AG10803 (cell line): ENCODE measurements around the gene PCSK9.
A peak's percentile ranks its signal among the peaks of the same experiment; 100 is the strongest.

Experiments
- DNase-seq: peaks from one replicate; pipeline ENCODE4 v3.0.0; 2010; ENCODE audit warnings: low read depth
- H3K4me3 ChIP-seq: 2 replicates; pipeline ENCODE4 v1.5.1; 2011; ENCODE audit warnings: mild to moderate bottlenecking, low read length, control low read depth
- TF ChIP-seq, protein P1 (sequence below): conservative IDR thresholded peaks from 2 replicates; pipeline ENCODE4 v1.5.1; 2011; ENCODE audit warnings: mild to moderate bottlenecking, low read length, control low read depth, inconsistent platforms

PCSK9 gene

DNA sequence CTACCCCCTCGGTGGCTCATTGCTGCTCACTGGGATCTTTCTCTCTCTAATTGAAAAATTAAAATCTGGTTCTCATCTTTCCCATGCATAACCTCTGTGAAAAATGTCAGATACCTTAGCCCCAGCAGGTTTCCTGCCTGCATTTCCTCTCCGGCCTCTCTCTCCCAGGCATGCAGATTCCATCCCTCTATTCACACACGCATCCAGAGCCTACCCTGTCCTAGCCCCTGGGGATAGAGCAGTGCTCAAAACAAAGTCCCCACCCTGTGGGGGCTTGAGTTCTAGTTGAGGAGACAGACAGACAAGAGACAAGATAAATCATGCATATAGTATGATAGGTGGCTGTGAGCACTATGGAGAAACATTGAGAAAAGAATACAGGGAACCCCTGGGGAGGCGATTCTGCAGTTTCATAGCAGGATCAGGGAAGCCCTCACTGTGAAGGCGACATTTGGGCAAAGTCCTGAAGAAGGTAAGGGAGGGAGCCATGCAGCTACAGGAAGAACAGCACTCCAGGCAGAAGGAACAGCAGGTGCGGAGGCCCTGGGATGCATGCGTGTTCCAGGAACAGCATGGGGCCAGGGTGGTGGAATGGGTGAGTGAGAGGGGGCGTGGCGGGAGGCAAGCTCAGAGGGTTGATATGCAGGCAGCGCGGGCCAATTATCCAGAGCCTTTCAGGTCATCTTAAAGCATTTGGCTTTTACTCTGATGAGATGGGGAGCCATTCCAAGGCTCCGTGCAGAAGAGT is 44.2 kb upstream of the PCSK9 start:
- no peak overlapping the region for H3K4me3 ChIP-seq
- TF ChIP-seq, protein P1, sequence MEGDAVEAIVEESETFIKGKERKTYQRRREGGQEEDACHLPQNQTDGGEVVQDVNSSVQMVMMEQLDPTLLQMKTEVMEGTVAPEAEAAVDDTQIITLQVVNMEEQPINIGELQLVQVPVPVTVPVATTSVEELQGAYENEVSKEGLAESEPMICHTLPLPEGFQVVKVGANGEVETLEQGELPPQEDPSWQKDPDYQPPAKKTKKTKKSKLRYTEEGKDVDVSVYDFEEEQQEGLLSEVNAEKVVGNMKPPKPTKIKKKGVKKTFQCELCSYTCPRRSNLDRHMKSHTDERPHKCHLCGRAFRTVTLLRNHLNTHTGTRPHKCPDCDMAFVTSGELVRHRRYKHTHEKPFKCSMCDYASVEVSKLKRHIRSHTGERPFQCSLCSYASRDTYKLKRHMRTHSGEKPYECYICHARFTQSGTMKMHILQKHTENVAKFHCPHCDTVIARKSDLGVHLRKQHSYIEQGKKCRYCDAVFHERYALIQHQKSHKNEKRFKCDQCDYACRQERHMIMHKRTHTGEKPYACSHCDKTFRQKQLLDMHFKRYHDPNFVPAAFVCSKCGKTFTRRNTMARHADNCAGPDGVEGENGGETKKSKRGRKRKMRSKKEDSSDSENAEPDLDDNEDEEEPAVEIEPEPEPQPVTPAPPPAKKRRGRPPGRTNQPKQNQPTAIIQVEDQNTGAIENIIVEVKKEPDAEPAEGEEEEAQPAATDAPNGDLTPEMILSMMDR: no peak
- DNase-seq: no peak

DNA sequence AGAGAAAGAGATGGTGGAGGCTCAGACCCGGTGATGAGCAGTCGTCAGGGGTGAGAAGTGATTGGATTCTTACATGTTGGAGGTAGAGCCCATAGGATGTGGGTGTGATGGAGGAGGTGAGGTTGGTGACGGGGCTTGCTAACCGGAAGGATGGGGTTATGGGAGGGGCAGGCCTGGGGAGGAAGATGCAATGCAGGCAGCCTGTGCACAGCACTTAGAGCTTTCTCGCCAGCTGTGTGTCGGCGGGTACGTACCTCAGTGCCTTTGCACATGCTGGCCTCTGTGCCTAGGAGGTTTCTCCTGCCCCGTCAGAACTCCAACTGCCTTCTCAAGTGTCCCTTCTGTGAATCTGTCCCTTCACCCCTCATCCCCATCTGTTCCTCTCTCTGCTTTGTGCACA is 43.5 kb upstream of the PCSK9 start:
- no peak overlapping the region for H3K4me3 ChIP-seq
- TF ChIP-seq, protein P1: no peak
- DNase-seq: no peak

DNA sequence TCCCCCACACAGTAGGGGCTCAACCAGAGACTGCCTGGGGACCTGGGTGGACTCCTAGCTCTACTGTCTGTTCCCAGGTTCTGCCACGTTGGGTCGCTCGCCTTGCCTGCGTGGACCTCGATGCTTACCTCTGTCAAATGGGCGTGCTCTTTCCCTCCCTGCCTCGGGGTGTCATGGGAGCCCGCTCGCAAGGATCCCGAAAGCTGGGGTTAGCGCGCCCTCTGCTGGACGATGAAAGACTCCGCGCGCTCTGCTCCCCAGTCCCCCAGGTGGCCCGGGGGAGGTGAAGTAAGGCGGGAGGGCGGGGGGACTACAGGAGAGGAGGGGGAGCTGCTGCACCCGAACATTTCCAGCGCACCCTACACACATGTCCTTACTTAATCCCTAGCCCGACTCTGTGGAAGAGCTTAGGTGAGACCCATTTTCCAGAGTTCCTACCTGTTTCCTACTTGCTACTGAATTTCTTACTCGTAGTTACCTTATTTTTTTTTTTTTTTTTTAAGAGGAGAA is 42.9 kb upstream of the PCSK9 start:
- TF ChIP-seq, protein P1: peak; percentile 73
- H3K4me3 ChIP-seq: no peak overlapping the region
- DNase-seq: peak; percentile 47

DNA sequence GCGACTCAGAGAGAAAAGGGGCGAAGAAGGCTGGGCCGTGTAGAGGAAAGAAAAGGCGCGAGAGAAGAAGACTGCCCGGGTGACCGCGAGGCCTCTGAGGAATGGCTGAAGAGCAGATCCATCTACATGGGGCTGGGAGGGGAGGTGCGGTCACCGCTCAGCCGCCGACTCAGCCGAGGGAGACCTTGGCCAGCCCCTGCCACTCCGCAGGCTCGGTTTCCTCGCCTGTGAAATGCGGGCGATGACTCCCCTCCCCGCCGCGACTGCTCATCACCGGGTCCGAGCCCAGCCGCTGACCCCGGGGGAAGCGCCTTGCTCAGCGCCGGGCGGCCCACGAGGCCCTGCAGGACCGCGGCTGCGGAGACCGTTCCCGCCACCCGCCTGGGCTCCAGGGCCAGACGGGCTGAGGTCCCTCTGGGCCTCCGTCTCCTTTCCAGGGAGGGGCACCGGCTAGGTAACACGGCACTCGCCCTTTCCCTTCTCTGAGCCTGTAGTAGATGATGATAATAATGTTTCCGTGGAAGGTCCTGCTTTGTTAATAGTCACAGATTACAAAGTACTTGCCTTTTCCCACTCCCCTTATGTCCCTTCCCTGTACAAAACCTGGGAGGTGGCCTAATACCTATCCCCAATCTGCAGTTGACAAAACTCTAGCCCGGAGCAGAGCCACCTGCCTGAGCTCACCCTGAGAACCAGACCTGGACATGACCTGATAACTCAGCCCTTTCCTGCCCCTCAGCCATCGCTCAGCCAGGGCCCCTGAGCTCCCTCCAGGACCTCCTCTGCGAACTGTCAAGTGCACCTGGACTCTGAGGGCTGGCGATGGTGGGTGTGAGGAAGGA is 42.3 kb upstream of the PCSK9 start:
- TF ChIP-seq, protein P1: no peak
- H3K4me3 ChIP-seq: no peak overlapping the region
- DNase-seq: no peak

DNA sequence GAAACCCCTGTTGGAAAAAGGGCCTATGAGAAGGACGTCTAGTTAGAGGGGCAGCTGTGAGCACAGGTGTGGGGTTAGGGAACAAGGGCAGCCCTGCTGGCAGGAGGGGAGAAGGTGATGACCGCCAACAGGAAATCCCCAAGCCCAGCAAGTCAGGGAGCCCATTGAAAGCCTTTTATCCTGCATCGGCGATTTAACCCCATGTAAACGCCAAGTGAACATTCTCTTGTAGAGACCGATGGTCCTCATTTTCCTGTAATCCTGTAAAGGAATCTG is 41.7 kb upstream of the PCSK9 start:
- no peak for DNase-seq
- TF ChIP-seq, protein P1: no peak
- H3K4me3 ChIP-seq: no peak overlapping the region

DNA sequence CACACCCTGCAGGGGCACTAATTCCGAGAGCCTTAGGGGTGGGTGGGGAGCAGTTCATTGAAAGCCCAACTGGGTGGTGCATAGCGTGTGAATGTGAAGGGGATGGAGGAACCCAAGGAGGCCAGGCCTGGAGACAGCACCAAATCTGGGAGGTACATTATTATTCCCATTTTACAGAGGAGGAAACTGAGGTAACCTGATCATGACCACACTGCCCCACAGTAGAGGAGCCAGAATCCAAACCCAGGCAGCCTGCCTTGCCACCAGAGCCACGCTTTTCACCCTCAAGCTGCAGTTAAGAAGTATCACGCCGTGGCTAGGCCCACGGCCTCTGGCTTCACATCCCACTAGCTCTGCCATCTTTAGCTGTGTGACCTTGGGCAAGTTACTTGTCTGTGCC is 41.2 kb upstream of the PCSK9 start:
- DNase-seq: no peak
- no peak overlapping the region for H3K4me3 ChIP-seq
- TF ChIP-seq, protein P1: no peak

DNA sequence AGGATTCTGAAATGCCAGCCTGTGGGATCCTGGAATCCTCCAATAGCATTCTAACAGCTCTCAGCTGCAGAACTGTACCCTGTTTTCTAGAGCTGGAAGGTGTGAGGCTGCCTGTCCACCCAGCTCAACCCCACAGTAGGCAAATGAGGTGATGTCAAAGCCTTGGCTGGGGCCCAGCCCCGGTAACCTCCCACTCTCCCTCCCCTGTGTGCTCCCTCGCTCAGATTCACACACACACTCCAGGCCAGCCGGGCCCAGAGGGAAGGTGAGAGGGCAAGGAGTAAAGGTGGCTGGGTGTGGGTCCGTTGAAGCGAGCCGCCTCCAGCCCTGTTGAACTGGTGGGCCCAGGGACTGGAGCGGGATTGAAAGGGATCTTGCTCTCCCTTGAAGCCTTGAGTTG is 40.7 kb upstream of the PCSK9 start, which contains the start of gene BSND:
Gene BSND (plus strand): TSS at position 257 of the 400 bp plus-strand sequence. CDS start 254 bp downstream, outside the sequence.
- DNase-seq: no peak
- no peak within 1 kb of the TSS for H3K4me3 ChIP-seq
- TF ChIP-seq, protein P1: no peak
